PFSK-1 (cell line): Measurements from ENCODE around the gene VWA2.

Experiments
- REST ChIP-seq, 2 experiments: IDR thresholded peaks; 2 replicates each; pipeline versions ENCODE4 v1.6.1 to v1.8.0; 2011 to 2012; ENCODE audit warnings: low read depth in 2 of 2, low read length in 2 of 2, control low read depth in 1 of 2, inconsistent platforms in 1 of 2, mild to moderate bottlenecking in 1 of 2, moderate library complexity in 1 of 2; ENCODE audit not compliant: insufficient read depth in 1 of 2
- SIN3A ChIP-seq: IDR thresholded peaks from 2 replicates; pipeline ENCODE4 v1.6.1; 2012; ENCODE audit warnings: mild to moderate bottlenecking, low read length, moderate library complexity, borderline replicate concordance; ENCODE audit not compliant: insufficient read depth
- TAF1 ChIP-seq: IDR thresholded peaks from 2 replicates; pipeline ENCODE4 v1.6.1; 2012; ENCODE audit warnings: low read length, control low read depth, borderline replicate concordance; ENCODE audit not compliant: insufficient read depth

GRCh38 chr10:114228156-114228555 lies 10.9 kb upstream of the VWA2 start:
- TF ChIP-seq TAF1 (no peak), REST (IDR thresholded peaks at IDR 0.05; ENCODE audit: insufficient read depth in 1 of 2, low read depth in 2 of 2, low read length in 2 of 2) (no peak), SIN3A (no peak)
